ENCODE measurements around the gene EAPP. TPM values are rescaled to one million over a fixed set of nuclear protein-coding genes. Genes with fewer than 3 reads are reported as not detected.
A peak's percentile ranks its signal among the peaks of the same experiment; 100 is the strongest.

Gene EAPP
- total RNA-seq, 4 donors from 2014 or later: 16.1 to 83.6 (median 38.8) TPM

DNA sequence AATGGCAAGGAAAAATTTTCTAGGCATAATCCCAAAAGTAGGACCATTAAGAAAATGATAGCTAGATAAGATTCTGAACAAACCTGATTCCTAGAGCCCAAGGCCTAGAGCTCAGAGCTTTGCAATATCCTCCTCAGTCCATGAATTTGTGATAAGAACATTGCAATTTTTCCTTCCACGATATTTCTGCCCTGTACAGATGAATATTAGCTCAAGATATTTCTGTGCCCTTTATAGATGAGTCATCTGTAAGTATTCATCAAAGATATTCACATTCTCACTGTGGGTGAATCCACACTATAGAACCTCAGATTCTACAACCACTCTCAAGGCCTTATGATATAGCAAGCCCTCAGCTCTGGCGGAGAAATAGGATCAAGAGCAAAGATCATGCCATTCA, 37.5 kb downstream of the EAPP start:
- Histone ChIP-seq H3K27me3 (no peaks in the 10 kb centered on the region), H3K9me3 (no peaks in the 10 kb centered on the region), H3K27ac (peak overlapping the region in 3 of 4 donors; percentile 25 to 51 (median 26)), H3K4me3 (no peak overlapping the region), H3K36me3 (no peaks in the 10 kb centered on the region), H3K4me1 (peaks cover 11 to 53% (median 31%) of the 10 kb centered on the region in 4 donors)
- 85 to 94% methylated on average over 2 of the region's 2 CpGs for WGBS, 2 donors (ENCODE audit: low coverage in 1 of 2)
- TF ChIP-seq EP300 (IDR thresholded peaks at IDR 0.05; ENCODE audit: low read depth) (no peak), POLR2AphosphoS5 (IDR thresholded peaks at IDR 0.05) (no peak), POLR2A (IDR thresholded peaks at IDR 0.05) (no peak)
- TF ChIP-seq, protein P1, sequence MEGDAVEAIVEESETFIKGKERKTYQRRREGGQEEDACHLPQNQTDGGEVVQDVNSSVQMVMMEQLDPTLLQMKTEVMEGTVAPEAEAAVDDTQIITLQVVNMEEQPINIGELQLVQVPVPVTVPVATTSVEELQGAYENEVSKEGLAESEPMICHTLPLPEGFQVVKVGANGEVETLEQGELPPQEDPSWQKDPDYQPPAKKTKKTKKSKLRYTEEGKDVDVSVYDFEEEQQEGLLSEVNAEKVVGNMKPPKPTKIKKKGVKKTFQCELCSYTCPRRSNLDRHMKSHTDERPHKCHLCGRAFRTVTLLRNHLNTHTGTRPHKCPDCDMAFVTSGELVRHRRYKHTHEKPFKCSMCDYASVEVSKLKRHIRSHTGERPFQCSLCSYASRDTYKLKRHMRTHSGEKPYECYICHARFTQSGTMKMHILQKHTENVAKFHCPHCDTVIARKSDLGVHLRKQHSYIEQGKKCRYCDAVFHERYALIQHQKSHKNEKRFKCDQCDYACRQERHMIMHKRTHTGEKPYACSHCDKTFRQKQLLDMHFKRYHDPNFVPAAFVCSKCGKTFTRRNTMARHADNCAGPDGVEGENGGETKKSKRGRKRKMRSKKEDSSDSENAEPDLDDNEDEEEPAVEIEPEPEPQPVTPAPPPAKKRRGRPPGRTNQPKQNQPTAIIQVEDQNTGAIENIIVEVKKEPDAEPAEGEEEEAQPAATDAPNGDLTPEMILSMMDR (IDR thresholded peaks at IDR 0.05): no peak
- DNase-seq: no peak
- in situ Hi-C loops (cut with MboI; ENCODE audit: low pct_ligation_motif_present in 1 of 4, low pct_unique_long_range_greater_than_20kb in 1 of 4, low sequenced_read_pairs in 3 of 4) (no loop called here), intact Hi-C loops (cut with DNase I; ENCODE audit: low total_unique reads) (no loop called here)

DNA sequence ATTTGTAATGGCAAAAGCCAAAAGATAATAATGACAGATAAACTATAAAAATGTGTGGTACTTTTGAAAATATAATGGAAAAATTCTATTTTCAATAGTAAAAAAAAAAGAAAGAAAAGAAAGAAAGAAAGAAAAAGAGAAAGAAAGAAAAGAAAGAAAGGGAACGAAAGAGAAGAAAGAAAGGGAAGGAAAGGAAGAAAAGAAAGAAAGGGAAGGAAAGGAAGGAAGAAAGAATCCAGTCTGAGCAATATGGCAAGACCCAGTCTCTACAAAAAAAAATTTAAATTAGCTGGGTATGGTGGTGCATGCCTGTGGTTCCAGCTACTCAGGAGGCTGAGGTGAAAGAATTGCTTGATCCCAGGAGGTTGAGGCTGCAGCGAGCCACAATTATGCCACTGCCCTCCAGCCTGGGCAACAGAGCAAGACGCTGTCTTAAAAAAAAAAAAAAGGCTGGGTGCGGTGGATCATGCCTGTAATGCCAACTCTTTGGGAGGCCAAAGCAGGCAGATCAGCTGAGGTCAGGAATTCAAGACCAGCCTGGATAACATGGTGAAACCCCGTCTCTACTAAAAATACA, 38.4 kb downstream of the EAPP start:
- intact Hi-C loops (cut with DNase I; ENCODE audit: low total_unique reads) (no loop called here), in situ Hi-C loops (cut with MboI; ENCODE audit: low pct_ligation_motif_present in 1 of 4, low pct_unique_long_range_greater_than_20kb in 1 of 4, low sequenced_read_pairs in 3 of 4) (no loop called here)
- TF ChIP-seq POLR2A (IDR thresholded peaks at IDR 0.05) (no peak), EP300 (IDR thresholded peaks at IDR 0.05; ENCODE audit: low read depth) (no peak), POLR2AphosphoS5 (IDR thresholded peaks at IDR 0.05) (no peak)
- TF ChIP-seq, protein P1 (IDR thresholded peaks at IDR 0.05): no peak
- H3K27ac ChIP-seq: peak overlapping the region in 2 of 4 donors; percentile 84 to 91
- H3K4me3 ChIP-seq: no peak overlapping the region
- no peak for DNase-seq
- peaks cover 13 to 55% (median 34%) of the 10 kb centered on the region in 4 donors for H3K4me1 ChIP-seq
- no peaks in the 10 kb centered on the region for H3K9me3 ChIP-seq
- no peaks in the 10 kb centered on the region for H3K27me3 ChIP-seq
- no peaks in the 10 kb centered on the region for H3K36me3 ChIP-seq
- WGBS, 2 donors (ENCODE audit: low coverage in 1 of 2): 92 to 93% methylated on average over 4 of the region's 5 CpGs

DNA sequence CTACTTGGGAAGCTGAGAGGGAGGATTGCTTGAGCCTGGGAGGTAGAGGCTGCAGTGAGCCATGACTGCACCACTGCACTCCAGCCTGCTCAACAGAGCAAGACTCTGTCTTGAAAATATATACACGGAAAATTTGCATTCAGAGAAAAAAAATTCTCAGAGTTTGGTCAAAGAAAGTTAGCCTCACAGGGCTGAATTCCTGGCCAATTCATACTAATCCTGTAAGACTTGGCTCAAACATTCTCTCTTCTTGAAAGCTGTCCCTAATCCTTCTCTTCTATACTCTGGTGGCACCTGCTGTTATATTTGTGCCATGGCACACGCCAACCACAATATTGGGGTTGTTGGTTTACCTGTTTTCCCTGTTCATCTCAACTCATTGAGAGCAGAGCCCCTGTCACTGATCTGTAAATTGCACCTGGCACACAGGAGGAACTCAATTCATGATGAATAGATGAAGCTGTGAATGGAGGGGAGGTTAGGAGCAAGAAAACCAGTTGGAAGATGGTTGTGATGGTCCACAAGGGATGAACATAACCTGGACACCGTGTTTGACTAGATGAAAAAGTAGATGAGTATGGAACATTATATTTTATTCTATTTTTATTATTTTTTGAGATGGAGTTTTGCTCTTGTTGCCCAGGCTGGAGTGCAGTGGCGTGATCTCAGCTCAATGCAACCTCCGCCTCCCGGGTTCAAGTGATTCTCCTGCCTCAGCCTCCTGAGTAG, 40.7 kb downstream of the EAPP start:
- TF ChIP-seq EP300 (IDR thresholded peaks at IDR 0.05; ENCODE audit: low read depth): no peak
- TF ChIP-seq POLR2AphosphoS5 (IDR thresholded peaks at IDR 0.05): no peak
- TF ChIP-seq, protein P1 (IDR thresholded peaks at IDR 0.05): peak; percentile 51 to 87 (median 67)
- no peak for TF ChIP-seq POLR2A (IDR thresholded peaks at IDR 0.05)
- in situ Hi-C loops (cut with MboI; ENCODE audit: low pct_ligation_motif_present in 1 of 4, low pct_unique_long_range_greater_than_20kb in 1 of 4, low sequenced_read_pairs in 3 of 4): loop anchor here in 1 of 4 donors (10.0 kb wide), 1 partner anchor 134 kb away; no protein-coding TSS in a partner anchor
- intact Hi-C loops (cut with DNase I; ENCODE audit: low total_unique reads): no loop called here

DNA sequence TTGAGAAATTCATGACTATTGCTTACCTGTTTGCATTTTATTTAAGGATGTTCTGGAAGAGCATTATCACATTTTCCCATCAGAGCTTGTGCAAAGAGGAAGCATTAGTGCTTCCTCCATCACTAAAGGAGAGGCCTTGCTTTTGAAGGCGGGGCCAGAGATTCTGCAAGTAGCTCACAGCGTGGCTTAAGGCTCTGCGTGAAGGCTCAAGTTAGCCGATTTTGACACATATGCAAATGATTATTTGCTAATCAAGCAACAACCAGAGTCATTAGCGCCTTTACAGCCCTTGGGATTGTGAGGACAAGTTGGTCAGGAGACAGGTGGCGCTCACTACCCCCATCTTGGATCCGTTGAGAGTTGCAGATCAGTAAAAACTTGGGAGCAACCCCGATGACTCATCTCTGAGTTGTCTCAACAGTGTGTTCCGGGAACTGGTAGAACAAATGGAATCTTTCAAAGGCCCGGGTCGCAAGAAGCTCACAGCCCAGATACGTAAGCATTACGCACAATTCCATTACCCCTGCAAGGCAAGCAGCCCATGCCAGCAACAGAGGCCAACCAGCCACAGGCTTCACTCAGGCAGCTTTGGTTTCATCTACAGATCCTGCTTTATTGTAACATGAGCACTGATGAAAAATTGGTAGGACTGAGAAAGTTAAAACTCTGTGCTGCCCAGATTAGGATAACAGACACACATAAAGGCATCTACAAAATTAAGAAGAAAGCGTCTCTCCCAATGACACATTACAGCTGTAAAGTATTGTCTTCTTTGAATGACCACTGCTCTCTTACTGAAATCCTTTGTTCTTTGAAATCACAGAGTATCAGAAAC, 42.6 kb downstream of the EAPP start:
- TF ChIP-seq POLR2A (IDR thresholded peaks at IDR 0.05) (peak; percentile 21), EP300 (IDR thresholded peaks at IDR 0.05; ENCODE audit: low read depth) (peak; percentile 94), POLR2AphosphoS5 (IDR thresholded peaks at IDR 0.05) (peak; percentile 80 to 87 (median 82))
- TF ChIP-seq, protein P1 (IDR thresholded peaks at IDR 0.05): peak in 1 of 5 experiments; percentile 21
- peak; percentile 74 for DNase-seq
- Histone ChIP-seq H3K9me3 (no peaks in the 10 kb centered on the region), H3K36me3 (no peaks in the 10 kb centered on the region), H3K27me3 (no peaks in the 10 kb centered on the region), H3K4me1 (peaks cover 13 to 39% (median 26%) of the 10 kb centered on the region in 4 donors), H3K27ac (peak overlapping the region; percentile 84 to 91 (median 89)), H3K4me3 (no peak overlapping the region)
- WGBS, 2 donors (ENCODE audit: low coverage in 1 of 2): 25% methylated on average over 9 to 14 of the region's 14 CpGs
- in situ Hi-C loops (cut with MboI; ENCODE audit: low pct_ligation_motif_present in 1 of 4, low pct_unique_long_range_greater_than_20kb in 1 of 4, low sequenced_read_pairs in 3 of 4): loop anchor here in 1 of 4 donors (10.0 kb wide), 1 partner anchor 132 kb away; no protein-coding TSS in a partner anchor
- intact Hi-C loops (cut with DNase I; ENCODE audit: low total_unique reads): no loop called here

More for the DNA sequence above, 40.7 kb downstream of the EAPP start:
- peak overlapping the region in 3 of 4 donors; percentile 84 to 91 (median 89) for H3K27ac ChIP-seq
- no peak overlapping the region for H3K4me3 ChIP-seq
- WGBS, 2 donors (ENCODE audit: low coverage in 1 of 2): 83 to 89% methylated on average over 5 to 6 of the region's 6 CpGs
- no peaks in the 10 kb centered on the region for H3K9me3 ChIP-seq
- H3K27me3 ChIP-seq: no peaks in the 10 kb centered on the region
- H3K36me3 ChIP-seq: no peaks in the 10 kb centered on the region
- peak; percentile 53 for DNase-seq
- peaks cover 13 to 50% (median 32%) of the 10 kb centered on the region in 4 donors for H3K4me1 ChIP-seq

All from transverse colon (tissue), 4 donors.